ENCODE results near the gene AMOT.

DNA sequence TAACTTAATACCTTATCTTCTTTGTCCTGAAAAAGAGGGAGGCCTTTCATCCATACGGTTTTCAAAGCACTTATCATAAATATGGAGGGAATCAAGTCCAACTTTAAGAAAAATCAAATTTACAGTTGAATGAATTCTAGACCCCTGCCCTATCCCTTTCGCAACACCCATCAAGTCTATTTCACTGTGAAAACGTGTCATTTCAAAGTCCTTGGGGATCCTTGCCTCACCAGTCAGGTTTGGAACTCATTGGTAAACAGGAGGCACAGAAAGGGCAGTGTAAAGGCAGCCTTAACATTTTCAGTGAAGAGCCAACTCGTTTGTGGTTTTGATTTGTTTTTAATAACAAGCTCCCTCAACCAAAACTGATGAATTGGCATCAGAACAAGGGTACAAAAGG is 66.5 kb downstream of the AMOT start:
- no peak for TF ChIP-seq STAT3 (IDR thresholded peaks at IDR 0.05; ENCODE audit: low read depth, low read length)
- TF ChIP-seq, protein P1, sequence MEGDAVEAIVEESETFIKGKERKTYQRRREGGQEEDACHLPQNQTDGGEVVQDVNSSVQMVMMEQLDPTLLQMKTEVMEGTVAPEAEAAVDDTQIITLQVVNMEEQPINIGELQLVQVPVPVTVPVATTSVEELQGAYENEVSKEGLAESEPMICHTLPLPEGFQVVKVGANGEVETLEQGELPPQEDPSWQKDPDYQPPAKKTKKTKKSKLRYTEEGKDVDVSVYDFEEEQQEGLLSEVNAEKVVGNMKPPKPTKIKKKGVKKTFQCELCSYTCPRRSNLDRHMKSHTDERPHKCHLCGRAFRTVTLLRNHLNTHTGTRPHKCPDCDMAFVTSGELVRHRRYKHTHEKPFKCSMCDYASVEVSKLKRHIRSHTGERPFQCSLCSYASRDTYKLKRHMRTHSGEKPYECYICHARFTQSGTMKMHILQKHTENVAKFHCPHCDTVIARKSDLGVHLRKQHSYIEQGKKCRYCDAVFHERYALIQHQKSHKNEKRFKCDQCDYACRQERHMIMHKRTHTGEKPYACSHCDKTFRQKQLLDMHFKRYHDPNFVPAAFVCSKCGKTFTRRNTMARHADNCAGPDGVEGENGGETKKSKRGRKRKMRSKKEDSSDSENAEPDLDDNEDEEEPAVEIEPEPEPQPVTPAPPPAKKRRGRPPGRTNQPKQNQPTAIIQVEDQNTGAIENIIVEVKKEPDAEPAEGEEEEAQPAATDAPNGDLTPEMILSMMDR (IDR thresholded peaks at IDR 0.05 in 2 of 3, conservative IDR thresholded peaks at IDR 0.05 in 1 of 3; ENCODE audit: control insufficient read depth in 2 of 3, extremely low read depth in 1 of 3, insufficient read depth in 1 of 3, low read depth in 3 of 3, low read length in 3 of 3), result no peak
- TF ChIP-seq MAX (IDR thresholded peaks at IDR 0.05; ENCODE audit: low read depth, low read length), result no peak
- TF ChIP-seq, protein P2, sequence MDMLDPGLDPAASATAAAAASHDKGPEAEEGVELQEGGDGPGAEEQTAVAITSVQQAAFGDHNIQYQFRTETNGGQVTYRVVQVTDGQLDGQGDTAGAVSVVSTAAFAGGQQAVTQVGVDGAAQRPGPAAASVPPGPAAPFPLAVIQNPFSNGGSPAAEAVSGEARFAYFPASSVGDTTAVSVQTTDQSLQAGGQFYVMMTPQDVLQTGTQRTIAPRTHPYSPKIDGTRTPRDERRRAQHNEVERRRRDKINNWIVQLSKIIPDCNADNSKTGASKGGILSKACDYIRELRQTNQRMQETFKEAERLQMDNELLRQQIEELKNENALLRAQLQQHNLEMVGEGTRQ (IDR thresholded peaks at IDR 0.05; ENCODE audit: borderline replicate concordance, low read depth, low read length), result no peak
- TF ChIP-seq RAD51 (IDR thresholded peaks at IDR 0.05), result no peak
- no peak for TF ChIP-seq TARDBP (IDR thresholded peaks at IDR 0.05; ENCODE audit: borderline replicate concordance)
- TF ChIP-seq MXI1 (IDR thresholded peaks at IDR 0.05; ENCODE audit: low read depth, low read length), result no peak
- TF ChIP-seq ZNF217 (IDR thresholded peaks at IDR 0.05), result no peak
- no peak for TF ChIP-seq GABPA (IDR thresholded peaks at IDR 0.05; ENCODE audit: low read depth)
- TF ChIP-seq POLR2AphosphoS5 (IDR thresholded peaks at IDR 0.05; ENCODE audit: low read length), result no peak
- no peak for TF ChIP-seq ETV6 (conservative IDR thresholded peaks at IDR 0.05 in 1 of 2, IDR thresholded peaks at IDR 0.05 in 1 of 2; ENCODE audit: borderline replicate concordance in 1 of 2, low read depth in 1 of 2)
- no peak for TF ChIP-seq NR2F1 (conservative IDR thresholded peaks at IDR 0.05)
